HG02642 (cell line): ENCODE results near the gene CPSF3.

Experiments
- ATAC-seq: cut with Tn5 transposase; IDR thresholded peaks from one replicate; pipeline ENCODE4 v1.9.1; 2021; ENCODE audit warnings: mild to moderate bottlenecking; ENCODE audit not compliant: unreplicated experiment, poor library complexity

Gene CPSF3

GRCh38 chr2:9416267-9416961 lies 7.0 kb upstream of the CPSF3 start:
- ATAC-seq, result no peak

GRCh38 chr2:9416962-9417316 lies 6.5 kb upstream of the CPSF3 start:
- ATAC-seq, result no peak

- ATAC-seq, result no peak
Measured at GRCh38 chr2:9417725-9418124, 5.7 kb upstream of the CPSF3 start.

GRCh38 chr2:9418746-9419145 lies 4.7 kb upstream of the CPSF3 start:
- ATAC-seq, result no peak

- no peak for ATAC-seq
Measured at GRCh38 chr2:9419541-9419940, 3.9 kb upstream of the CPSF3 start.

GRCh38 chr2:9420495-9420894 lies 3.0 kb upstream of the CPSF3 start:
- ATAC-seq, result no peak

- peak; percentile 38 for ATAC-seq
Measured at GRCh38 chr2:9422321-9423099, 944 bp upstream of the CPSF3 start.

GRCh38 chr2:9423922-9424272 lies 443 bp downstream of the CPSF3 start:
- ATAC-seq, result peak; percentile 7

GRCh38 chr2:9424447-9425164 lies 1.2 kb downstream of the CPSF3 start:
- ATAC-seq, result no peak

- ATAC-seq, result no peak
Measured at GRCh38 chr2:9428965-9429577, 5.6 kb downstream of the CPSF3 start.

- ATAC-seq, result no peak
Measured at GRCh38 chr2:9430316-9431293, 7.2 kb downstream of the CPSF3 start.

- no peak for ATAC-seq
Measured at GRCh38 chr2:9434489-9434888, 11.0 kb downstream of the CPSF3 start.

GRCh38 chr2:9439536-9439935 lies 16.1 kb downstream of the CPSF3 start:
- no peak for ATAC-seq

GRCh38 chr2:9440058-9440727 lies 16.7 kb downstream of the CPSF3 start:
- no peak for ATAC-seq

GRCh38 chr2:9441556-9441955 lies 18.1 kb downstream of the CPSF3 start:
- no peak for ATAC-seq

- ATAC-seq, result no peak
Measured at GRCh38 chr2:9443526-9443925, 20.1 kb downstream of the CPSF3 start.

- no peak for ATAC-seq
Measured at GRCh38 chr2:9445089-9445488, 21.6 kb downstream of the CPSF3 start.

- ATAC-seq, result no peak
Measured at GRCh38 chr2:9451231-9451630, 27.8 kb downstream of the CPSF3 start.

- ATAC-seq, result no peak
Measured at GRCh38 chr2:9460441-9461017, 37.1 kb downstream of the CPSF3 start.
